CD4-positive, alpha-beta T cell treated with Interleukin-15 for 4 hours (primary cell): ENCODE measurements around the gene DYNLRB1.
A peak's percentile ranks its signal among the peaks of the same experiment; 100 is the strongest.

Experiments
- DNase-seq: peaks from one replicate; pipeline ENCODE4 v3.0.0-alpha.2; 2020; ENCODE audit warnings: low spot score

Gene DYNLRB1

DNA sequence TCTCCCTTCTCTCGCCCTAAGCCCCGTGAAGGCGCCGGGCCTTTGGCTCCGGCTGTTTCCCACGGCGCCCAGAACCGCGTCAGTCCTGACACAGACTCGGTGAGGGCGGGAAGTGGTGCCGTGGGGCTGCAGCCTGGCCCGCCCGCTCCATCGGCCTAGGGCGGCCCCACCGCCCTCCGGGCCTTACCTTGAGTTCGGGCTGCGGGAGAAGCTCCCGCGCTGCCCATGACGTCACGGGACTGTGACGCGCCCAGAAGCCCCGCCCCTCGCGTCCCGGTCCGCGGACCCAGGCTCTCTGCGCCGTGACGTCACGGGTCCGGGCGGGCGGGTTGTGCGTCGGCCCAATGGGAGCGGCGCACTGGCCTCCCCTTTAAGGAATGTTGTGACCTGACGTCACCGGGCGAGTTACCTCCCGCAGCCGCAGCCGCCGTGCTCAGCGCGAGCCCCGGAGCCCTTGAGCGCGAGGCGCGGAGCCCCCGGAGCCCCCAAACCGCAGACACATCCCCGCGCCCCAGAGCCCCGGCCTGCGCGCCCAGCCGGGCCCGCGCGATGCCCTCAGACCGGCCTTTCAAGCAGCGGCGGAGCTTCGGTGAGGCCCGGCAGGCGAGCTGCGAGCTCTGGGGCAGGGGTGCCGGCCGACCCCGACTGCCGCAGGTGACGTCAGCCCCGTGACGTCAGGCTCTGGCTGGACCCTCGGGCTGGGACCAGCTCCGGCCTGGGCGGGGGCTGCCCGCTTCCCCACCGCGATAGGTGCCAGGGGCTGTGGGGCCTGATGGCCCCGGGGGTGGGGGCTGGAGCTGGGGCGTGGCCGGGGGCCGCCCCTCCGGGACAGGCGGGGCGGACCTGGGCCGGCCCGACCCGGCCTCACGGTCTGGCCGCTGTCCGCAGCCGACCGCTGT, 42.3 kb downstream of the DYNLRB1 start, which contains the start of gene MAP1LC3A:
Gene MAP1LC3A, plus strand, starts transcription at position 399 of the 899 bp plus-strand sequence. Its CDS starts 151 bp downstream, at position 550.
- peak; percentile 90 for DNase-seq

DNA sequence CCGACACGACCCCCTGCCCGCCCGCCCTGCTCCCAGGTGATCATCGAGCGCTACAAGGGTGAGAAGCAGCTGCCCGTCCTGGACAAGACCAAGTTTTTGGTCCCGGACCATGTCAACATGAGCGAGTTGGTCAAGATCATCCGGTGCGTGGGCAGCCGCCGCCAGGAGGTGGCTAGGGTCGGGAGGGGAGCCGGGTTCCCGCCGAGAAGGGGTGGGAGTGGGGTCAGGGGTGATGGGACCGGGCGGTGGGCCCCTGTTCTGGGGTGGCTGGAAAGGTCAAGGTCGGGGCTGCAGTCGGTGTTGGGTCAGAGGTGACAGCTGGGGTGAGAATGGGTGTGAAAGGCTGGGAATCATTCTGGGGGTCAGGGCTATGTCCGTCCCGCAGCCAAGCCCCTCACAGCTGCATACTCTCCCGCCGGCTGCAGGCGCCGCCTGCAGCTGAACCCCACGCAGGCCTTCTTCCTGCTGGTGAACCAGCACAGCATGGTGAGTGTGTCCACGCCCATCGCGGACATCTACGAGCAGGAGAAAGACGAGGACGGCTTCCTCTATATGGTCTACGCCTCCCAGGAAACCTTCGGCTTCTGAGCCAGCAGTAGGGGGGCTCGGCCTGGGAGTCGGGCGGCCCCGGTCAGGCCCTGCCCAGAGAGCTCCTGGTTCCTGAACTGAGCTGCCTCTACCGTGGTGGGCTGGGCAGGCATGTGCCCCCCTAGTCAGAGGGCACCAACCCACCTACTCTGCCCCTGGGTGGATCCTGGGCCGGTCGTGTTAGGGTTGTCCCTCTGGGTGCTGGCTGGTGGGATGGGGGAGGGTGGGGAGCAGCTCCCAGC, 43.3 kb downstream of the DYNLRB1 start:
- DNase-seq = no peak

DNA sequence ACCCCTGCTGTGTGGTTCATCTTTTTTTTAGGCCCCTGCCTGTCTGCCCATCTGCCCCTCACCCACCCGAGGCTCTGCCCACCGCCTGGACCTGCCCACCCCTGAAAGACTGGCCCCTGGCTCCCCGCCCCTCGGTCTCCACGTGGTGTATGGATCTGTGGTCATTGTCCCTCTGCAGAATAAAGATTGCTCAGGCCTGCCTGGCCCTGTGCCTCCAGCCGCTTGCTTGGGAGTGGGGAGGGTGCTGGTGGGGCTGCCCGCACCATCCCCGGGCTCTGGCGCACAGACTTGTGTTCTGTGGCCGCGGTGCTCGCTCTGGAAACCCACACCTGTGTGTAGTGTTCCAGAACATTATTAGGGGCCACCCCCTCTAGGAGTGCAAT, 43.9 kb downstream of the DYNLRB1 start:
- no peak for DNase-seq

DNA sequence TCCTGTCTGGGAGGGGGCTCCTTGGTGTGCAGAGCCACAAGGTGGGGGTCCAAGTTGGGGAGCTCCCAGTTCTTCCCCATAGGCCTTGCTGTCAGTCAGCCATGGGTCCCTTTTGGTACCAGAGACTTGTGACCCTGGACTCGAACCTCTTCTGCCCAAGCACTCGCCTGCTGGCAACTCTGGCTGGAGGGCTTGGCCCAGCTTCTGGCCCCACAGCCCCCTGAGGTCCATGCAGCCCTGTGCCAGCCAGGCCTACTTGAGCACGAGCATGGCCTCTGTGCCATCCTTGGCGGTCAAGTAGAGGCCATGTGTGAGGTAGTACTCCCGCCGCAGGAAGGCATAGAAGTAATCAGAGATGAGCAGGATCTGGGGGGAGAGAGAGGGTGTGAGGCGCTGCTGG, 44.4 kb downstream of the DYNLRB1 start:
- DNase-seq = no peak

DNA sequence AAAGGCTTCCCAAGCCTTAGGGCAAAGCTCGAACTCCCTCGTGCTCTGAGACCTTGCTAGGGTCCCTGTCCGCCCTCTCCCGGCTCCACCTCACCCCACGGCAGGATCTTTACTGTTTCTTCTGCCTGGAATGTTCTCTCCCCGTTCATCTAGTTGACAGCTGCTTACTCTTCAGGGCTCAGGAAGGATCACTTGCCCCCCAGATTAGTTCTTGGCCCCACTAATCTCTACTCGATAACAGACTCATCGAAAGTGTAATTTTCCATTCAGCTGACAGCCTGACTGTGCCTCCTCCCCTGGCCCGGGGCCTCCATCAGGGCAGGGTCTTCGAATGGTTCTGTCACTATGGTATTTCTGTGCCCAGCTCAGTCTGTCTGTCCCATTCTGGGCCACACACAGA, 45.4 kb downstream of the DYNLRB1 start:
- no peak for DNase-seq

DNA sequence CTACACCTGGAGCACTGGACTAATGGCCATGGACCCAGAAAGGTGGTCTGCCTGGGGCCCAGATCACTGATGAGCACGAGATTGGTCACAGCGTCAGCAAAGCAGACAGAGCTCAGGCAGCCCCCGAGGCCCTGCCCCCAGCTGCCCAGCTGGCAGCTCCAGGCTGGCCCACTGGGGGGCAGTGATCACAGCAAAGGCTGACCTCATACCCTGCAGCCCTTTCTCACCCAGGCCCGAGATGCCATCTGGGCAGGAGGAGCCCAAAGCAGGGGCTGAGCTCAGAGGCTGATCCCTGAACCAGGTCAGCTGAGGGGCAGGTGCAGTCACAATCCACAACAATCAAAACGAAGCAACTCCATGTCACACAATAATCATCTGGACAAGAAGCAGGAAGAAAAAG, 46.4 kb downstream of the DYNLRB1 start:
- DNase-seq = no peak

DNA sequence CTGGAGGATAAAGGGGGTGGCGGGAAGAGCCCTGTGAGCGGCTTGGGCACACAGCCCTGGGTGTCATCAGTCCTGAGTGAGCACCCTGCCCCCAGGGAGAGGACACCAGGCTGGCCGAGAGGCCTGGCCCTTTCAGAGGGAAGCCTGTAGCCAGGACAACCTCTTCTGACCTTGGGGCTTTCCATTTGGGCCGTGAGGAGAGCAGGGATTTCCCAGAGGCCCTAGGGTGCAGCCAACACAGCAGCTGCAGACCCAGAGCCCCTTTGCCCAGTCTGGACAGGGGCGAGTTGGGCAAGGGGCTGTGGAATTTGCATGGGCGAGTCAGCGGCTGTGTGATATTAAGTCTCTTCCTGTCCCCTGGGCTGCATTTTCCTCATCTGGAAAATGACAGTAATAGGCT, 48.6 kb downstream of the DYNLRB1 start:
- DNase-seq = no peak

DNA sequence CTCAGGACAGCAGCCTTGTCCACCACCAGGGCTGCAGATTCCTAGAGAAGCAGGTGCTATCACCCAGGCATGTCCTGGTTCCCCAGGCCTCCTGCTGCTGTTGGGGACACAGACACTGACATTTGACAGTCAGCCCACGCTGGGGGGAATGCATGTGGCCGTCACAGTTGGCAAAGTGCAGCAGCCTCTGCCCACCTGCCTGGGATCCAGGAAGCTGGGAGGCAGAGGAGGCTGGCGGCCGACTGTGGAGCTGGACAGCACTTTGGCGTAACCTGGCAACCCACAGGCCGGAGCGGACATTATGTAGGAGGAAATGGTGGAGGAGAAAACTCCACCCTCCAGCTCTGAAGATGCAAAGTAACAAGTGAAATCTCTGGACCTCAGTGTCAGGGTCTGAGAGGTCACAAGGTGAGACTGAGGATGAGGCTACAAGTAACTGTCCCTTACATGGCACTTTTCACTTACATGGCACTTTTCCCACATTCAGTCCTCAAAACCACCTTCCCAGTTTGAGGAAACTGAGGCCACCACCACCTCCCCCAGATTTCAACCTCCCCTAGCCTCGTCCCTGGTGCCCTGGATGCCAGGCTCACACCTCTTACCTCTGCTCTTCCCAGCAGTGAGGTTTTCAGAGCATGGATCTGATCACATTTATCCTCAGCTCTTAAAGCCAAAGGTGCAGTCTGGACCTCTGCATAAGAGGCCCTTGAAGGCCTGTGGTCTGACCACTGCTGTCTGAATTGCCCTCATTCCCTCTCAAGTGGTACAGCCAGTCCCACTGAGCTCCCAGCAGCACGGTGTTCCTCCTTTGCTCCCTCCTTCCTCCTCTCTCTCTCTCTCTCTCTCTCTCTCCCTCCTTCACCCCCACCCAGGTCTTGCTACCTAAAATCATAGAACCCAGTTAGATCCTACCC, 51.0 kb downstream of the DYNLRB1 start:
- no peak for DNase-seq

DNA sequence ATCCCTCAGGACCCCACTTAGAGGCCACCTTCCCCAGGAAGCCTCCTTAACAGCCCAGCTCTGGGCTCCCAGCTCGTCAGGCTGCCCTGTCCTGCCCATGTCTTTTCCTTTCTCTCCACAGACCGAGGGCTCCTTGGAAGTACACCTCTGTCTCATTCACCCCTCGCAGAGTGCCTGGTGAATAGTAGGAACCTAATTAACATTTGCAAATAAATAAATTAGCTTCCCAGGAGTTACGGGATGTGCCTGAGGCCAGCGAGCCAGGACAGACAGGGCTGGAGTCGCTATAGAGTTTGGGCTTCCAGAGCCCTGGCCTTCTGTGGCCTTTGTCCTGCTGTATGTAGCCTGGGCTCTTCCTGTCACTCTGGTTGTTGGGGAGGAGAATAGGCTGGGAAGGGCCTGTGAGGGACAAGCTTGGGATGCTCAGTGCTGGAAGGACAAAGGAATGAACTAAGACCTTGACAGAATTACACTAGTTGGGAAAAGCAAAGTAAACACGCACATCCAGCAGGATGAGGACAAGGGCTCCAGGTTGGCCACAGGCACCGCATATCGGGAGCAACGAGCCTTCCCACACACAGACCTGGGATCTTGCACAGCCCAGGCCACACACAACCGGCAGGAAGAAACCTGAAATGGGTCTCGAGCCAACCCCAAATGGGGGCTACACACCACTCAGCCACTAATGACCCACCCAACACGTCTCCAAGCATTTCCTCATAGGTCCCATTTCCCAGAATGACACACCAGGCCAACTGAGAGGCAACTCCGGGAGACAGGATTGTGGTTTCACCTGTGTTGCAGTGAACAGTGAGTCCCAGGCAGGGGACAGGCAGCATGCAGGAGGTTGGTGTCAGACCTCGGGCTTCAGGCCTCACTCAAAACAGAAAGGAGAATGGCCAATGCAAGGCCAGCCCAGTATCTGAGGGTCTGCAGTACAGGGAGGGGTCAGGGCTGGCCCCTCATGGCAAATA, 52.0 kb downstream of the DYNLRB1 start:
- no peak for DNase-seq

DNA sequence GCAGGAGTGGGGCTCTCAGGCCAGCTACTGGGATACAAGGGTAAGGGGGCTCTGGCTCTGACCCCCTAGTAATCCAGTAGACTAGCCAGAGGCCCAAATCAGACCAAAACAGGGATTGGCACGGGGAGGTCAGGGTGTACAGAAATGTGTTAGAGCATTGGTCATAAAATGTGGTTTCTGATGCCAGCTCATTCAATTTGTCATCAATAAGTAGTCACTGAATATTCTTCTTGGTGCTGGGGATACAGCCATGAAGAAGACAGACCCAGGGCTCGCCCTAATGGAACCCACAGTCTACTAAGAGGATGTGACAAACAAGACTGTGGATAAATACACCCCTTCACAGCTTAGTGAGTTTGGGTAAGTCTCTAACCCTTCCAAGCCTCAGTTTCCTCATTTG, 53.4 kb downstream of the DYNLRB1 start:
- DNase-seq = no peak

DNA sequence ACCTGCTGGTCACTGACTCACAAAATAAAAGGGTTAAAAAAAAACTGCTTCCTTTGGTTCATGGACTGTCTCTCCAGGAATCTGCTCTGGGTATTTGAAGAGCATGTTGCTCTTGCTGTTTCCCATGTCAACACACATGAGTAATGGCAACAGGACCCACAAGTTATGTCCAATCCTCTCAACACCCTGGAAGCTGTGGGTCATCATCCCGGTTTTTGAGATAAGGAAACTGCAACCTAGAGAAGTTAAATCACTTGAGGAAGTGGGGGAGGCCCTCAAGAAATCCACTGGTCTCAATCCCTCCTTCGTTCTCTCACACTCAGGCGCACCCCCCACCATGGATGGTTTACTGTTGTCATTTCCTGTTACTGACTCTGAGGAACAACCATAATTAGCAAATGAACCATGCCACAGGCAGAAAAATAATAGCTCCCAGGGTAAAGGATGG, 54.7 kb downstream of the DYNLRB1 start:
- no peak for DNase-seq

DNA sequence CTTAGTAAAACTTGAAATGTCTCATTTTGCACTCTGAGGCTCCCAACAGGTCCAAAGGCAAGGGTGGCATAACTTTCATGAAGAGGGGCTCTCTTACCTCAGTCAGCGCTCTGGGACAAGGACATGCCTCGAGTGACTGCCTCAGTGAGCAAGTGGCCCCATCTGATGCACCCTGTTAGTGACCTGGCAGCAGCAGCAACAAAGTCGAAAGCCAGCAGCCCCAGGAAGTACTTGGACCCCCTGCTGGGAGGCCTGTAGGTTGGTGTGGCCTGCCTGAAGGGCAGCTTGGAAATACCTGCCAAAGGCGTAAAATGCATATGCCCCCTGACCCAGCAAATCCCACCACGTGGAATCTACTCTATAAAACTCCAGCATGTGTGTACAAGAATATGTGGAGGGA, 55.5 kb downstream of the DYNLRB1 start:
- no peak for DNase-seq

DNA sequence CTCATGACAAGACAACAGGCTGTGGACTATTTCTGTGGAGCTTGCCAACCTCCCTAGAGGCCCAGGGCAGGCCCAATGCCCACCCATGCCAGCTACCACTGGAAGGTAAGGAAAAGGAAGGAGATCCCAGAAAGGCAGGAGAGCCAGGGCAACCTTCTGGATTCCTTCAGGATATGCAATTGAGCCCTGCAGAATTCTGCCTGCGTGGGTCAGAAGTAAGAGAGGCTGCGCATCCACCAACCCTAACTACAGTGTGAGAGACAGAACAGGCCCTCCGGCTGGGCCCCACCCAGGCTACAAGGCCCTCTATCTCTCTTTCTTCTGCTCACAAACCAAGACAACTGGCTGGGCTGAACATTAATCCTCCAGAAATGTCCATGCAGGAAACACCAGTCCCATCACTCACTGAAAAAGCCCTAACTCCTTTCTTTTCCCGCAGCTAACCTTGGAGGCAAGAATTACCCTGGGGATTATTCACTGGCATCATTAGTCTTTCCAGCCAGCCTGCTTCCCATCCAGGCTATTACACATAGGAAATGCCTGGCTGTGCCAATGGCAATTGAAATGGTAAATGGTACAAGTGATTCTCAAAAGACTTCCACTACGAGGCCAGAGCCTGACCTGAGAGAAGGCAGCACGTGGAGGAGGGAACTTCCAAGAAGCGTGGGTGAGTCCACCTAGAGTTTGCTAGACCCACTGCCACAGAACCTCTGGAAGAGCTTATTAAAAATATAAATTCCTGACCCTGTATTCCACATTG, 57.5 kb downstream of the DYNLRB1 start:
- no peak for DNase-seq

DNA sequence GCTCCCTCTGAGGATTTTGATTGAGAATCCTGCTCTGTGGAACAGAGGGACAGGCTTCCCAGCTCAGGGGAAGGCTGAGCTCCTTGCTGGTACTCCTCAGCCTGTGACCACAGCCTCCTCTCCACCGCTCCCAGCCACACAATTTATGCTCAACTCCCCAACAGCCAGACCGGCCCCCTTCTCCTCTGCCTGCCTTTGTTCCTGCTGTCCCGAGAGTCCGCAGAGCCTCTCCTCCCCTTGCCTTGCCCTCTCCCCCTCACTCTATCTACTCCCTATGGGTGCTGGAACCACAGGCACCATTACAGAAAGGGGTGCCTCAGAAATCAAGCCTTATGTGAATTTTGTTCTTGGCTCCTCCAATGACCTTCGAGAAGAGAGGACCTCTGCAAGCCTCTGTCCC, 58.2 kb downstream of the DYNLRB1 start:
- DNase-seq = no peak

DNA sequence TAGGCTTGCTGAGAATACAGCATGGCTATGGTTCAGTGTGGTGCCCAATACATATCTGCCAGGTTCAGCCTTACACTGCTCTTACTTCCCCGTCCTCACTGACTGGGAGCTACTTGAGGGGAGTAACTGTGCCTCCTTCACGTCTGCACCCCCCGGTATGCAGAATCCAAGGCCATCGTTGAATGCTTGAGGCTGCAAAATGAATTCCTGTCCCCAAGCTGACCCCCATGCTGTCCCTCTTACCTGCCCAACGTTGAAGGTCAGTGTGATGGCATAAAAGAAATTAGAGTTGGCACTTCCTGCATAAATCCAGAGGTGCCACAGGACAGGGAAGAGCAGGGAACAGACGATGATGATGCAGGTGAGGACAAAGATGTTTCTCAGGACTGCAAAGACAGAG, 58.6 kb downstream of the DYNLRB1 start:
- DNase-seq = no peak

DNA sequence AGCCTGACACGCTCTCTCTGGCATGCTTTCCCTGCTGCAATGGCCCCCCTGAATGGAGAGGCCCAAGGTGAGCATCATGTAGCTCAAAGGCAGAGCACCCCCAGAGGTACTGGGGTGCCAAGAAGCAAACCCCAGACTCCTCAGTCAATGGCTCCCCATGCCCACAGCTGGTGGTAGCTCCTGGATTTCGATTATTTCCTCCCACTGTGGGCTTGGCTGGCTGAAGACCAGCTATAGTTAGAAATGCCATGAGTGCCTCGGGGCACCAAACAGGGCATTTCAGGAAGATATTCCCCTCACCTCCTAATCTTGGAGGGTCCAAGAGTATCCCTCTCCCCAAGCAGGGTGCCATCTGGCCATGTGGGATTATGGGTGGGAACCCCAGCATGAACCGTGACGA, 59.0 kb downstream of the DYNLRB1 start:
- DNase-seq = no peak

DNA sequence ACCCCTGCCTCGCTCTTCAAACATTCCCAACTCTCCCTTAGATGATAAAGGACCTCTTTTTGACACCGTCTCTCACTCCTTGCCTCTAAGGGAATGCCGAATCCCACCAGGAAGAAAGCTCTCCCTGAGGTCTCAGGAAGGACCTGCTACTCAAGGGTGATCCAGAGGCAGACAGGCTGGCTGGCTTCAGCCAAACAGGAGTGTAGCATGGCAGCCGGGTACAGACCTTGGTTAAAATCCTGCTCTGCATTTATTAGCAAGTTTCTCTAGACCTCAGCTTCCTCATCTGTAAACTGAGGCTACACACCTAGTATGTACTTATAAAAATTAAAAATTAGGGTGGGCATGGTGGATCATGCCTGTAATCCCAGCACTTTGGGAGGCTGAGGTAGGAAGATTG, 59.5 kb downstream of the DYNLRB1 start:
- DNase-seq = no peak

DNA sequence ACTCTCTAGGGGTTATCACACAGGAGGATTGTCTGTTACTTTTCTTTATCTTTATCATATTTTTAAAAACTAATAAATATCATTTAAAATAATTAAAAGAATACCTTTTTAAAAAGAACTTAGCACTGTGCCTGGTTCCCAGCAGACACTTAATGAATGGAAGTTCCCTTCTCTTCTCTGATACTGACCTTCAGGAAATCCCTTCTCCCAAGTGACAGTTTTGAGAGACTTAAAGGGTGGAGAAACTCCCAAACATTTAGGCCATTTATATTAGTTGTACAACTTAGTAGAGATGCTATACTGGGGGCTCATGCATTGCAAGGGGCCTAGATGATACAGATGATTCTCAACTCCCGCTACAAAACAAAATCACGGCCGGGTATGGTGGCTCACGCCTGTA, 60.8 kb downstream of the DYNLRB1 start:
- no peak for DNase-seq

DNA sequence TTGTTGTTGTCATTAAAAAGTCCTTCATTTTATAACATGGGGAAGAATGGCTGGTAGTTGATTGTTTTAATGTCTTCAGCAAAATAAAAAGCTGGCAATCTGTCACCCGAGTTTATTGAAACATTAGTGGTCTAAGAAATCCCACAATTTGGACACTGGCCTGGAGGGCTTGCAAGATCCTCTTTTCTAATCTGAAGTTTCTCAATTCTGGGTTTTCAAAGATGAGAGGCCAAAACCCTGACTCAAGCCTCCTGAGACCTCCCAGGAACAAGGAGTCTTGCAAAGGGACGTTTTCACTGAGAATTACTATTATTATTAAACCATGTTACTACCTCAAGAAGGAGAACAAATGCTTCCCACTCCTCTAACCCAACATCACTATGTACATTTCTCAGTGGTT, 61.8 kb downstream of the DYNLRB1 start:
- no peak for DNase-seq

DNA sequence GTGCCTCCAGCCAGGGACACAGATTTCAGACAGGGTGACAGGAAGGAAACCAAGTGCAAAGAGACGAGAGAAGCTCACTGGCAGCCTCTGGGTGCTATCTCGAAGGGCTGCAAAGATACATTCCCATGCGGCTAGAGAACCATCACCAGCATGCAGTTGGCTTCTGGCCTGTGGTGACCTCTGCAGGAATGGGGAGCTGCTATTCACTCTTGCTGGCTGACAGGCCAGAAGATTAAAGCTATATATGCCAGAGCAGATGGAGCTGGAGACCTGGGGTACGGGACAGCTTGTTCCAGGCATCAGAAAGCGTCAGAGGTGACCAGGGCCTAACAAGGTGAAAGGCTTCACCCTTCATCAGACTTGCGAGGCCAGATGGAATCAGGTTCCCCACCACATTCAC, 62.3 kb downstream of the DYNLRB1 start:
- DNase-seq = no peak
